Gastroesophageal sphincter (tissue), 4 donors: ENCODE data around the gene PSMB11. TPM values are rescaled to one million over a fixed set of nuclear protein-coding genes. Genes with fewer than 3 reads are reported as not detected.

Source experiments
- ATAC-seq: fragments of 150-250 bp; one replicate; pipeline ENCODE4 v1.9.1; 2016; ENCODE audit warnings: mild to moderate bottlenecking, moderate library complexity
- H3K27ac ChIP-seq, 4 donors: fragments of 200-600 bp; sonication (generic) in 3 of 4; 1 replicate in 3 of 4; 2 replicates in 1 of 4; pipeline ENCODE4 v1.5.1; 2016 to 2019
- H3K27me3 ChIP-seq: fragments of 200-600 bp; sonication (generic); one replicate; pipeline ENCODE4 v1.5.1; 2019
- H3K36me3 ChIP-seq, 2 donors: fragments of 200-600 bp; sonication (generic); one replicate each; pipeline ENCODE4 v1.5.1; 2019; ENCODE audit warnings: control low read depth in 1 of 2
- H3K4me1 ChIP-seq, 3 donors: fragments of 200-600 bp; sonication (generic); 1 replicate in 2 of 3; 2 replicates in 1 of 3; pipeline ENCODE4 v1.5.1; 2016 to 2019; ENCODE audit warnings: control low read depth in 2 of 3
- H3K4me3 ChIP-seq, 2 donors: fragments of 200-600 bp; sonication (generic); one replicate each; pipeline ENCODE4 v1.5.1; 2019; ENCODE audit warnings: mild to moderate bottlenecking in 1 of 2, moderate library complexity in 1 of 2
- H3K9me3 ChIP-seq, 3 donors: fragments of 200-600 bp; sonication (generic); one replicate each; pipeline ENCODE4 v1.5.1; 2017 to 2019; ENCODE audit warnings: control low read depth in 2 of 3
- CTCF ChIP-seq, 4 experiments: fragments of 200-600 bp in 2 of 4; fragments of 450-650 bp in 2 of 4; sonication (generic) in 1 of 4; IDR thresholded peaks; one replicate each; pipeline ENCODE4 v1.5.1; 2017 to 2019; ENCODE audit warnings: antibody characterized with exemption in 4 of 4, mild to moderate bottlenecking in 2 of 4, moderate library complexity in 2 of 4
- EP300 ChIP-seq: sonication (generic); formaldehyde crosslinking; IDR thresholded peaks from one replicate; pipeline ENCODE4 v1.6.1; 2017; ENCODE audit warnings: antibody characterized with exemption, mild to moderate bottlenecking
- POLR2A ChIP-seq, 2 donors: fragments of 450-650 bp; IDR thresholded peaks; one replicate each; pipeline ENCODE4 v1.6.1; 2017; ENCODE audit warnings: antibody characterized with exemption in 2 of 2, mild to moderate bottlenecking in 2 of 2, moderate library complexity in 1 of 2
- POLR2AphosphoS5 ChIP-seq: sonication (generic); formaldehyde crosslinking; IDR thresholded peaks from one replicate; pipeline ENCODE4 v1.6.1; 2017; ENCODE audit warnings: antibody characterized with exemption
- WGBS, 2 donors: methylation state at CpG; one replicate each; pipeline ENCODE4 v1.1.5; 2018; ENCODE audit warnings: low coverage in 1 of 2; 5-methylcytosine and 5-hydroxymethylcytosine counted together
- total RNA-seq, 4 donors: library from RNA; depleted of rRNA; stranded (reverse); fragments of >200 nt; gene quantifications; one replicate each; pipeline ENCODE4 v1.1.0, GENCODE V29; 2016

The PSMB11 gene
- total RNA-seq: under 1 TPM in 1 of 4 donors, not detected in 3; 0.27 TPM

DNA sequence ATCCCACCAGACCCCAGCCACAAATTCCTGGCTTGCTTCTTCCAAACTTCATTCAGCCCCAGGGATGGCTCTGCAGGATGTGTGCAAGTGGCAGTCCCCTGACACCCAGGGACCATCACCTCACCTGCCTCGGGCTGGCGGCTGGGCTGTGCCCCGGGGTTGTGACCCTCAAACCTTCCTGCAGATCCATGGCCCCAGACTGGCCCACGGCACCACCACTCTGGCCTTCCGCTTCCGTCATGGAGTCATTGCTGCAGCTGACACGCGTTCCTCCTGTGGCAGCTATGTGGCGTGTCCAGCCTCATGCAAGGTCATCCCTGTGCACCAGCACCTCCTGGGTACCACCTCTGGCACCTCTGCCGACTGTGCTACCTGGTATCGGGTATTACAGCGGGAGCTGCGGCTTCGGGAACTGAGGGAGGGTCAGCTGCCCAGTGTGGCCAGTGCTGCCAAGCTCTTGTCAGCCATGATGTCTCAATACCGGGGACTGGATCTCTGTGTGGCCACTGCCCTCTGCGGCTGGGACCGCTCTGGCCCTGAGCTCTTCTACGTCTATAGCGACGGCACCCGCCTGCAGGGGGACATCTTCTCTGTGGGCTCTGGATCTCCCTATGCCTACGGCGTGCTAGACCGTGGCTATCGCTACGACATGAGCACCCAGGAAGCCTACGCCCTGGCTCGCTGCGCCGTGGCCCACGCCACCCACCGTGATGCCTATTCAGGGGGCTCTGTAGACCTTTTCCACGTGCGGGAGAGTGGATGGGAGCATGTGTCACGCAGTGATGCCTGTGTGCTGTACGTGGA lies at the start of gene PSMB11:
PSMB11 (plus strand) TSS at position 51 of the 804 bp plus-strand sequence; CDS start at position 65, 14 bp downstream.
- Histone ChIP-seq H3K36me3 (no peaks in the 10 kb centered on the region), H3K27me3 (peaks cover 3% of the 10 kb centered on the region), H3K4me3 (no peak within 1 kb of the TSS), H3K9me3 (no peaks in the 10 kb centered on the region), H3K4me1 (peaks cover 0 to under 1% (median 0%) of the 10 kb centered on the region in 3 donors), H3K27ac (no peak within 1 kb of the TSS)
- no CpG with 5 or more reads among the region's 36 CpGs for WGBS, 2 donors
- ATAC-seq: no peak
- no peak for TF ChIP-seq POLR2AphosphoS5
- no peak for TF ChIP-seq EP300
- TF ChIP-seq CTCF (IDR thresholded peaks at IDR 0.05): no peak
- no peak for TF ChIP-seq POLR2A (IDR thresholded peaks at IDR 0.05)

DNA sequence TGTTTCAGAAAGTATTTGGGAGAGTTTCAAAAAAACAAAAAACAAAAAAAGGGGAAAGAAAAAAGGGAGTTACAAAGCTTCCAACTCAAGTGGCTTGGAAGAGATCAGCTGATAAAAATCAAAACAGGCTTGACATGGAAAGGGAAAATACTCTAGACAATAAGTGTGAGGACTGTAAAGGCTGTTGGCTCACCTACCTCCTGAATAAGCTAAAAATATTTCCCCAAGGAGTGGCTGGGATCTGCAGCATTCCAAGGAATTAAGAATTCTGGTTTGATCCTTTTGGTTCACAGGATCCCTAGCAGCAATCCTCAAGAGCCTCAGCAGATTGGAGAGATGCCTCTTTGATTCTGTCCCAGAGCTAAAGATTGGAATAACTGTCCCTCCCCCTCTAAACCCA lies 48.5 kb upstream of the PSMB11 start:
- peaks cover 0 to 28% of the 10 kb centered on the region in 2 donors for H3K36me3 ChIP-seq
- ATAC-seq: no peak
- H3K27me3 ChIP-seq: no peaks in the 10 kb centered on the region
- no peak overlapping the region for H3K27ac ChIP-seq
- H3K4me1 ChIP-seq: peaks cover 0 to 6% (median 0%) of the 10 kb centered on the region in 3 donors
- H3K4me3 ChIP-seq: no peak overlapping the region
- no peaks in the 10 kb centered on the region for H3K9me3 ChIP-seq
- TF ChIP-seq POLR2AphosphoS5 (no peak), CTCF (IDR thresholded peaks at IDR 0.05) (no peak), EP300 (no peak), POLR2A (IDR thresholded peaks at IDR 0.05) (no peak)

DNA sequence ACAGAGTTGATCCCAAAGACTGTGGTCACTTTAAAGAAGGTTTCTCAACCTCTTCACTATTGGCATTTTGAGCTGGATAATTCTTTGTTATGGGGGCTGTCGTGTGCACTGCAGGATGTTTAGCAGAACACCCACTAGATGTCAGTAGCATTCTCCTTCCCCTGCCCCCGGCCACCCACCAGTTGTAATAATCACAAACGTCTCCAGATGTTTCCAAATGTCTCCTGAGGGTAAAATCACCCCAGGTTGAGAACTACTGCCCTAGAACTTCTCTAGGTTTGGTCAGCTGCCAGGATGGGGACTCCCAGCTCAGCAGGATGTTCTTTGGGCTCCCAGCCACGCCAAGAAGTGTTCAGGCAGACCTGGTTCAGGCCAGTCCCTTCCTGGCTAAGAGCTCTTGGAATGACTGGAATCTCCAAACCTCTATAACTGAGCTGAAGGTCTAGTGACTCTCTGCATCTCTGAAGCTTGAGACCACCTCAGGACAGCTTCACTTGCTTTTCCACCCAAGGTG lies 47.2 kb upstream of the PSMB11 start:
- 10 to 29% methylated on average over 1 to 3 of the region's 4 CpGs for WGBS, 2 donors
- peak; percentile 39 for ATAC-seq

DNA sequence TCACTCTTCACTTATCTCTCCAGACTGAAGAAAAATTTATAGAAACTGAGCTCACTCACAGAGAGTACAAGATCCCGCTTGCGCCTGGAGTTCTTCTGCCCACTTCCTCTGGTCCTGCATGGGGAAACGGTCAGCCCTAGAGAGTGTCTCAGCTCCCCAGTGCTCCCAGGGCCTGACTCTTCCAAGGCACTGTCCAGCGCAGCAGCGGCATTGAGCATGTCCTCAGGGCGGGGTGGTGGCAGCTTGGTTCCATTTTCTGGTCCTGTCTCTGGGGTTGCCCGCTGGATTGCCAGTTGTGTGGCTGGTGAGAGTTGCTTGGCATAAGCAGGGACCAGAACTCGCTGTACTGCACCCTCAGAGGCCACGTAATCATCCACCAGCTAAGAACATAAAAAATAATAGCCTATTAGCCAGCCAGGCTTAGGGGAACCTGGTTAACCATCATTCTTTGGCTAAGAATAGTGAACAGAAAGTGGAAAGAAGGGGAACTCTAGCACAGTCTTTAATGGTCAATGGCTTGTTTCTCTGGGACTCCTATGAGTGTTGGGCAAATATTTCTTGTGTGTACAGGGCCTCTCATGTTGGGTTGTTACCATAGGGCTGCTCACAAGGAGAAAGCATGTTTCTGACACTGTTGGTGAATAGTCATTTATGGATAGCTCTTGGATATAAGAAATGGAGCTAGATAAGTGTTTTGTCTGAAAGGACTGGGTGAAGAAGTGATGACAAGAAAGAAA lies 46.0 kb upstream of the PSMB11 start:
- 87 to 90% methylated on average over 3 of the region's 9 CpGs for WGBS, 2 donors
- no peak for ATAC-seq
- H3K36me3 ChIP-seq: peaks cover 0 to 18% of the 10 kb centered on the region in 2 donors
- H3K27me3 ChIP-seq: no peaks in the 10 kb centered on the region
- H3K9me3 ChIP-seq: no peaks in the 10 kb centered on the region
- peaks cover 0 to 6% (median 0%) of the 10 kb centered on the region in 3 donors for H3K4me1 ChIP-seq
- no peak overlapping the region for H3K27ac ChIP-seq
- TF ChIP-seq CTCF (IDR thresholded peaks at IDR 0.05) (no peak), POLR2A (IDR thresholded peaks at IDR 0.05) (no peak)
- H3K4me3 ChIP-seq: no peak overlapping the region

More for the DNA sequence above, 47.2 kb upstream of the PSMB11 start:
- Histone ChIP-seq H3K4me1 (peaks cover 0 to 6% (median 0%) of the 10 kb centered on the region in 3 donors), H3K4me3 (no peak overlapping the region), H3K27ac (no peak overlapping the region), H3K9me3 (no peaks in the 10 kb centered on the region), H3K27me3 (no peaks in the 10 kb centered on the region), H3K36me3 (peaks cover 0 to 27% of the 10 kb centered on the region in 2 donors)
- peak in 3 of 4 experiments; percentile 39 to 59 (median 48) for TF ChIP-seq CTCF (IDR thresholded peaks at IDR 0.05)
- no peak for TF ChIP-seq EP300
